ENCODE measurements around the gene COL6A6. TPM values are rescaled to one million over a fixed set of nuclear protein-coding genes. Genes with fewer than 3 reads are reported as not detected.
"Not testable (repeated sequence)": the region's sequence is repeated elsewhere in the genome, so short reads cannot be mapped to it uniquely, and the experiment has no call there.

Gene COL6A6
- total and polyA plus RNA-seq, 7 donors: 0.04 to 0.16 TPM; not detected in 5

DNA sequence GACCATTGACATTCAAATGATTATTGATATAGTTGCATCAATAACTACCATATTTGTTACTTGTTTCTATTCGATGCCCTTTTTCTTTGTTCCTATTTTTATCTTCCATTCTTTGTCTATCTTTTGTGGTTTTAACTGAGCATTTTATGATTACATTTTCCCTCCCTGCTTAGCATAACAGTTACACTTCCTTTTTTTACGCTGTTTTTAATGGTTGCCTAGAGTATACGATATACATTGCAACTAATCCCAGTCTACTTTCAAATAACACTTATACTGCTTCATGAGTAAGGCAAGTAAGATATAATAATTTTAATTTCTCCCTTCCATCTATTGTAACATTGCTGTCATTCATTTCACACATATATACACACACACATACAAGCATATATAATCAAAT is 26.3 kb downstream of the COL6A6 start:
- intact Hi-C loops (cut with DNase I): no loop called here
- TF ChIP-seq POLR2AphosphoS5 (IDR thresholded peaks at IDR 0.05) (no peak), POLR2A (IDR thresholded peaks at IDR 0.05) (no peak)
- WGBS, 2 donors: 54 to 84% methylated on average over 3 of the region's 3 CpGs
- no peaks in the 10 kb centered on the region for H3K36me3 ChIP-seq
- H3K4me3 ChIP-seq: no peak overlapping the region
- peaks cover 0 to 2% (median 0%) of the 10 kb centered on the region in 4 donors for H3K4me1 ChIP-seq
- no peaks in the 10 kb centered on the region for H3K9me3 ChIP-seq
- H3K27me3 ChIP-seq: no peaks in the 10 kb centered on the region
- no peak overlapping the region for H3K27ac ChIP-seq
- no peak for DNase-seq

DNA sequence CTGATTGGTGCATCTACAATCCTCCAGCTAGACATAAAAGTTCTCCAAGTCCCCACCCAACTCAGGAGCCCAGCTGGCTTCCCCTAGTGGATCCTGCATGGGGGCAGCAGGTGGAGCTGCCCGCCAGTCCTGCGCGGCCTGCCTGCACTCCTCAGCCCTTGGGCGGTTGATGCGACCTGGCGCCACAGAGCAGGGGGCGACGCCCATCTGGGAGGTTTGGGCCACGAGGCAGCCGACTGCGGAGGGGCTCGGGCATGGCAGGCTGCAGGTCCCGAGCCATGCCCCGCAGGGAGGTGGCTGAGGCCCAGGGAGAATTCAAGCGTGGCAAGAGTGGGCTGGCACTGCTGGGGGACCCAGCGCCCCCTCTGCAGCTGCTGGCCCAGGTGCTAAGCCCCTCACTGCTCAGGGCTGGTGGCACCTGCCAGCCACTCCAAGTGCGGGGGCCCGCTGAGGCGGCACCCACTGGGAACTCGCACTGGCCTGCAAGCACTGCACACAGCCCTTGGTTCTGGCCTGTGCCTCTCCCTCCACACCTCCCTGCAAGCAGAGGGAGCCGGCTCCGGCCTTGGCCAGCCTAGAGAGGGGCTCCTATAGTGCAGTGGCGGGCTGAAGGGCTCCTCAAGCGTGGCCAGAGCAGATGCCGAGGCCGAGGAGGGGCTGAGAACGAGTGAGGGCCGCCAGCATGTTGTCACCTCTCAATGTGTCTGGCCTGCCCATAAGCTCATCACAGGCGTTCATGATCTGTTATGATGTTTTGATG is 30.1 kb downstream of the COL6A6 start:
- H3K27me3 ChIP-seq: no peaks in the 10 kb centered on the region
- H3K27ac ChIP-seq: no peak overlapping the region
- no peak overlapping the region for H3K4me3 ChIP-seq
- H3K9me3 ChIP-seq: no peaks in the 10 kb centered on the region
- DNase-seq: no peak
- no peak for TF ChIP-seq EP300 (IDR thresholded peaks at IDR 0.05)
- TF ChIP-seq POLR2AphosphoS5 (IDR thresholded peaks at IDR 0.05): no peak
- no peak for TF ChIP-seq POLR2A (IDR thresholded peaks at IDR 0.05)
- TF ChIP-seq, protein P1, sequence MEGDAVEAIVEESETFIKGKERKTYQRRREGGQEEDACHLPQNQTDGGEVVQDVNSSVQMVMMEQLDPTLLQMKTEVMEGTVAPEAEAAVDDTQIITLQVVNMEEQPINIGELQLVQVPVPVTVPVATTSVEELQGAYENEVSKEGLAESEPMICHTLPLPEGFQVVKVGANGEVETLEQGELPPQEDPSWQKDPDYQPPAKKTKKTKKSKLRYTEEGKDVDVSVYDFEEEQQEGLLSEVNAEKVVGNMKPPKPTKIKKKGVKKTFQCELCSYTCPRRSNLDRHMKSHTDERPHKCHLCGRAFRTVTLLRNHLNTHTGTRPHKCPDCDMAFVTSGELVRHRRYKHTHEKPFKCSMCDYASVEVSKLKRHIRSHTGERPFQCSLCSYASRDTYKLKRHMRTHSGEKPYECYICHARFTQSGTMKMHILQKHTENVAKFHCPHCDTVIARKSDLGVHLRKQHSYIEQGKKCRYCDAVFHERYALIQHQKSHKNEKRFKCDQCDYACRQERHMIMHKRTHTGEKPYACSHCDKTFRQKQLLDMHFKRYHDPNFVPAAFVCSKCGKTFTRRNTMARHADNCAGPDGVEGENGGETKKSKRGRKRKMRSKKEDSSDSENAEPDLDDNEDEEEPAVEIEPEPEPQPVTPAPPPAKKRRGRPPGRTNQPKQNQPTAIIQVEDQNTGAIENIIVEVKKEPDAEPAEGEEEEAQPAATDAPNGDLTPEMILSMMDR (IDR thresholded peaks at IDR 0.05): no peak
- peaks cover 0 to 10% (median 0%) of the 10 kb centered on the region in 4 donors for H3K4me1 ChIP-seq
- WGBS, 2 donors: 91% methylated on average over 29 of the region's 29 CpGs
- no peaks in the 10 kb centered on the region for H3K36me3 ChIP-seq
- intact Hi-C loops (cut with DNase I): no loop called here

DNA sequence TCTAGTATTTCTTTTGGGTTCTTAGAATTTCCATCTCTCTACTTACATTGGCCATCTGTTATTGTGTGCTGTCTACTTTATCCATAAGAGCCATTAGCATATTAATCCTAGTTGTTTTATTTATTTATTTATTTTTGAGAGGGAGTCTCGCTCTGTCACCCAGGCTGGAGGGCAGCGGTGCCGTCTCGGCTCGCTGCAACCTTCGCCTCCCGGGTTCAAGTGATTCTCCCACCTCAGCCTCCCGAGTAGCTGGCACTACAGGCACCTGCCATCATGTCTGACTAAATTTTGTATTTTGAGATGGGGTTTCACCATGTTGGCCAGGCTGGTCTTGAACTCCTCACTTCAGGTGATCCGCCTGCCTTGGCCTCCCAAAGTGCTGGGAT is 30.7 kb downstream of the COL6A6 start:
- 86 to 91% methylated on average over 9 of the region's 9 CpGs for WGBS, 2 donors
- H3K36me3 ChIP-seq; intact Hi-C loops (cut with DNase I); H3K9me3 ChIP-seq; H3K27me3 ChIP-seq; DNase-seq; H3K4me1 ChIP-seq; H3K27ac ChIP-seq; H3K4me3 ChIP-seq: not testable (repeated sequence)

GRCh38 chr3:130548356-130548755 is 31.4 kb downstream of the COL6A6 start:
- Histone ChIP-seq H3K27ac (no peak overlapping the region), H3K4me3 (no peak overlapping the region), H3K27me3 (no peaks in the 10 kb centered on the region), H3K9me3 (no peaks in the 10 kb centered on the region), H3K36me3 (no peaks in the 10 kb centered on the region), H3K4me1 (peaks cover 0 to 10% (median 0%) of the 10 kb centered on the region in 4 donors)
- TF ChIP-seq EP300 (IDR thresholded peaks at IDR 0.05): no peak
- peak in 2 of 4 donors; percentile 51 to 64 for TF ChIP-seq POLR2AphosphoS5 (IDR thresholded peaks at IDR 0.05)
- no peak for TF ChIP-seq POLR2A (IDR thresholded peaks at IDR 0.05)
- intact Hi-C loops (cut with DNase I): no loop called here
- WGBS, 2 donors: 85 to 89% methylated on average over 1 of the region's 1 CpG
- DNase-seq: no peak

DNA sequence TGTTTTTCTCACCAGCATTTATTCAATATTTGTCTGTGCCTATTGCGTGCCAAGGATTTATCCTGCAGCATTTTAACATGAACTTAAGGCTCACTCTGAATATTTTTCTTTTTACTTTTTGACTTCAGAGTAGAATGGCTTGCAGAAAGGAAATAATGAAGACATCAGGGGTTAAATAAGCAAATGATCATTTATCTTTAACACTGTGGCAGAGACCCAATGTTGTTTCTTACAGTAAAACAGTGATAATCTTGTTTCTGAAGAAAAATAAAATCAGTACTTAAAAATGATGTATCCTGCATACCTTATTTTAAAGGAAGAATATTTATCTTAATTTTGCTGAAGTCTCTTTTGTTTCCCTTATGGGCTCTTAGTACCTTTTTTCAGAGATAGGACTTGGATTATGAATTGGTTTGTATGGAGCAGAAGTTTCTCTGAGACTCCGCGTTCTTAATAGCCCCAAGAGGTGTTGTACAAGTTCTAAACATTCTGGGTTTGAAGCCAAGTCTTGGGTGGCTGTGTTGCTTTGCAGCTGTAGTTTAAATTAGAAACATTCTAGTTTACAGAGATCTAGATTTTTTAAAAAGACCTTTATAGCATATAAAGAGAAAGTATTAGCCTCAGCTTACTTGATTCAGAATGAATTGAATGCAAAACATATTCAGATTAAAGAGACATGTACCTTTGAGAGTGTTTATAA is 40.5 kb downstream of the COL6A6 start:
- TF ChIP-seq, protein P1 (IDR thresholded peaks at IDR 0.05): no peak
- no peak for TF ChIP-seq EP300 (IDR thresholded peaks at IDR 0.05)
- no peak for TF ChIP-seq POLR2AphosphoS5 (IDR thresholded peaks at IDR 0.05)
- TF ChIP-seq POLR2A (IDR thresholded peaks at IDR 0.05): no peak
- intact Hi-C loops (cut with DNase I): no loop called here
- no peaks in the 10 kb centered on the region for H3K4me1 ChIP-seq
- WGBS, 2 donors: 80 to 85% methylated on average over 3 of the region's 3 CpGs
- H3K27ac ChIP-seq: no peak overlapping the region
- DNase-seq: no peak
- H3K36me3 ChIP-seq: no peaks in the 10 kb centered on the region
- H3K27me3 ChIP-seq: no peaks in the 10 kb centered on the region
- peaks cover 0 to 3% (median 0%) of the 10 kb centered on the region in 4 donors for H3K9me3 ChIP-seq
- H3K4me3 ChIP-seq: no peak overlapping the region

- TF ChIP-seq POLR2A (IDR thresholded peaks at IDR 0.05): no peak
- TF ChIP-seq EP300 (IDR thresholded peaks at IDR 0.05): no peak
- no peak for TF ChIP-seq POLR2AphosphoS5 (IDR thresholded peaks at IDR 0.05)
- TF ChIP-seq, protein P1 (IDR thresholded peaks at IDR 0.05): no peak
- intact Hi-C loops (cut with DNase I): no loop called here
- Histone ChIP-seq H3K36me3 (no peaks in the 10 kb centered on the region), H3K27me3 (no peaks in the 10 kb centered on the region), H3K9me3 (peaks cover 0 to 3% (median 0%) of the 10 kb centered on the region in 4 donors), H3K4me3 (no peak overlapping the region), H3K4me1 (no peaks in the 10 kb centered on the region), H3K27ac (no peak overlapping the region)
- no peak for DNase-seq
- 84 to 89% methylated on average over 4 of the region's 4 CpGs for WGBS, 2 donors
Observed at GRCh38 chr3:130558366-130558765, 41.4 kb downstream of the COL6A6 start.

All from sigmoid colon (tissue), 7 donors.